Kasumi-1 (cell line): ENCODE data around the gene SHC2.
A peak's percentile ranks its signal among the peaks of the same experiment; 100 is the strongest.

Experiments used
- DNase-seq, 2 experiments: peaks; one replicate each; lab custom pipeline; 2025; lab: John Stamatoyannopoulos, UW

The SHC2 gene

GRCh38 chr19:447064-447426 lies 13.8 kb downstream of the SHC2 start:
- DNase-seq = no peak

DNA sequence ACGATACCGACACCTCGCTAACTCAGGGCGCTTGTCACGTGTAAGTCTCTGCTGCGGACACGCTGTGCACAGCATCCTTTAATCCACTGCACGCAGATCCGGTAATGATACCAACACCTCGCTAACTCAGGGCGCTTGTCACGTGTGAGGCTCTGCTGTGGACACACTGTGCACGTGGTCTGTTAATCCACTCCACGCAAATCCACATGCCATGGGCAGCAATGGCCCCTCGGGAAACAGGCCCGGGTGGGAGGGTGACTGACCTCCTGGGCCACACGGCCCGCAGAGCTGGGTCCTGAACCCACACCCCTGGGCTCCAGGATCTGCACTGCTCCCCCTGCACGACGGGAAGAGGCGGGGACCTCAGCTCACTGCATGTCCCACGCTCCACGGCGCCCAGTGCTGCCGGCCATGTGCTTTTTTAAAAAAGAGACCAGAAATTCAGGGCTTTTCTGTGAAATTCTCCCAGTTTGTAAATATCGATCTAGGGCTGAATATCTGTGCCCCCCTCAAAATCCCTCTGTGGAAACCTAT lies 16.1 kb downstream of the SHC2 start:
- no peak for DNase-seq

DNA sequence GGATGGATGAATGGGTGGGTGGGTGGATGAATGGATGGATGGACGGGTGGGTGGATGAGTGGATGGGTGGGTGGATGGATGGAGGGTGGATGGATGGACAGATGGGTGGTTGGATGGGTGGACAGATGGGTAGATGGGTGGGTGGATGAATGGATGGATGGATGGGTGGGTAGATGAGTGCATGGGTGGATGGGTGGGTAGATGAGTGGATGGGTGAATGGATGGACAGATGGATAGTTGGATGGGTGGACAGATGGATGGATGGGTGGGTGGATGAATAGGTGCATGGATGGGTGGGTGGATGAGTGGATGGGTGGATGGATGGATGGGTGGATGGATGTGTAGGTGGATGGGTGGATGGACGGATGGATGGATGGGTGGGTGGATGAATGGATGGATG lies 17.8 kb downstream of the SHC2 start:
- DNase-seq = no peak

GRCh38 chr19:442085-442484 lies 18.7 kb downstream of the SHC2 start:
- no peak for DNase-seq

GRCh38 chr19:441213-441836 lies 19.5 kb downstream of the SHC2 start:
- peak in 1 of 2 experiments; percentile 7 for DNase-seq

GRCh38 chr19:440391-441212 lies 20.2 kb downstream of the SHC2 start:
- no peak for DNase-seq

DNA sequence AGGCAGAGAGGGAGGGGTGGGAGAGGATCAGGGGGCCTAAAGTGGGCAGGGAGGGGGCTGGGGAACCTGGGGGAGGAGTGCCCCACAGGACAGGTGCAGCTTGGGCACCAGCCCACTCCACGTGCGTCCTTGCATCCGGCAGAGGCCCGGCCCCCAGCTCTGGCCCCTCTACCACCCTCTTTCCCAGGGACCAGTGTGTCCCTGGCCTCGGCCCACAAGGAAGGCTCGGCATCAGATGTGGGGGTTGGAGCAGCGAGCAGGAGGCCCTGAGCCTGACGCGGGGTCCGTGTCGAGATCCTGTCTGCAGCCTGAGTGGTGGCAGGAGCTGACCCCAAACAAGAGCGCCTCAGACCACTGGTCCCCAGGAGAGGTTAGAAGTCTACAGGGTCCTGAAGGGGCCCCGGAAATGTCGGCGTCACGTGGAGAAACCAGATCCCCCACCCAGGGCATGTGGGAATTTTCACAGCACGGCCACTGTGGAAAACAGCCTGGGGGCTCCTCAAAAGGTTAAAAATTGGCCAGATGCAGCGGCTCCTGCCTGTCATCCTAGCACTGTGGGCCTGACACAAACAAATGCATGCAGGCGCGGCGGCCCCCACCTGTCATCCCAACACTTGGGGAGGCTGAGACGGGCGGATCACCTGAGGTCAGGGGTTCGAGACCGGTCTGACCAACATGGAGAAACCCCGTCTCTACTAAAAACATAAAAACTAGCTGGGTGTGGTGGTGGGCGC lies 21.5 kb downstream of the SHC2 start:
- DNase-seq = no peak

- no peak for DNase-seq
These were observed 22.3 kb downstream of the SHC2 start for GRCh38 chr19:438416-438958.

GRCh38 chr19:437041-437440 lies 23.8 kb downstream of the SHC2 start:
- DNase-seq = no peak

DNA sequence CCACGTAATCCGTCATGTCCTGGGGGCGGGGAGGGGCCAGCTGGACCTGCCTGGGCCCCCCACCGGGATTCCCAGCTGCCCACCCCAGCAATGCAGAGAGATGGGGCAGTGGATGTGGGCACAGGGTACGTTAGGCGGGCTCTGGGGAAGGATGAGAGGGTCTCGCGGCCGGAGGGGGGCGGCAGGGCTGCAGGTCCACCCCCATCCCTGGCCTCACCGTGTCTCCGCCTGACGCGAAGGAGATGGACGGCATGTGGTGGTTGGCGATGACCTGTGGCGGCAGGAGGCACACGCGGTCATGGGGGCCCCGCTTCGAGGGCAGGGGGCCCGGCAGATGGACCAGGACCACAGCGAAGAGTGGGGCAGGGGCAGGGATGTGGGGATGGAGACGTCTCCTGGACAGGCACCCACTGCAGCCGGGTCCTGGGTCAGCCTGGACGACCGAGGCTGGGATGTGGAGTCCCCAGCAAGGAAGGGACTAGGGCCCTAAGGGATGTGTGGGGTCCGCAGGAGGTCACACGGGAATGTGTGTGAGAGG lies 24.4 kb downstream of the SHC2 start:
- no peak for DNase-seq

DNA sequence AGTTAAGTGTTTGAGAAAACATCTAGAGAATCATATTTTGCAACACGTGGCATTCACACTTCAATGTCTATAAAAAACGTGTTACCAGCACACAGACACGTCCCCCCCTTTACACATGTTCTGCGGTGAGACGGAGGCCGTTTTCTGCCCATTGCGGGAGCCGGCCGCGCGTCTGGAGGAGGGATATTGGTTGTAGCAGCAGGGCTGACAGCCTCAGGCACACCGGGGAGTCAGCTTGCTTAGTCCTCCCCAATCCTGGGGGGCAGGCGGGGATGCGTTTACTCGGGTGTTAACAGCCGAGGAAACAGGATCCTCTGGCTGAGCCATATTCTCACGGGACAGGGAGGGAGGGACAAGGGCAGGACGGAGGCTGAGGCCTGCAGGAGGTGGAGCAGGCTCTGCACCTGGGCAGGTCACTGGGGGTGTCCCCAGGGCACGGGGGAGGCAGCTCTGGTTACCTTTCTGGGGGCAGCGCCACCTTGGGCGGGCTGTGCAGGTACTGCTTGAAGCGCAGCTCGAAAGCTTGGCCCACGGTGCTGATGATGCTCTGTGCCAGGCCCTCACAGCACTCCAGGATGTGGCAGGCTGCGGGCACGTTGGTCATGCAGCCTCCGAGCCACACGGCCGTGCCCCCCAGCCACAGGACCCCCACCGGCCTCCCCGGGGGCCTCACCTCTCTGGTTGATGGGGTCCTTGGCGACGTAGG lies 25.0 kb downstream of the SHC2 start:
- no peak for DNase-seq

DNA sequence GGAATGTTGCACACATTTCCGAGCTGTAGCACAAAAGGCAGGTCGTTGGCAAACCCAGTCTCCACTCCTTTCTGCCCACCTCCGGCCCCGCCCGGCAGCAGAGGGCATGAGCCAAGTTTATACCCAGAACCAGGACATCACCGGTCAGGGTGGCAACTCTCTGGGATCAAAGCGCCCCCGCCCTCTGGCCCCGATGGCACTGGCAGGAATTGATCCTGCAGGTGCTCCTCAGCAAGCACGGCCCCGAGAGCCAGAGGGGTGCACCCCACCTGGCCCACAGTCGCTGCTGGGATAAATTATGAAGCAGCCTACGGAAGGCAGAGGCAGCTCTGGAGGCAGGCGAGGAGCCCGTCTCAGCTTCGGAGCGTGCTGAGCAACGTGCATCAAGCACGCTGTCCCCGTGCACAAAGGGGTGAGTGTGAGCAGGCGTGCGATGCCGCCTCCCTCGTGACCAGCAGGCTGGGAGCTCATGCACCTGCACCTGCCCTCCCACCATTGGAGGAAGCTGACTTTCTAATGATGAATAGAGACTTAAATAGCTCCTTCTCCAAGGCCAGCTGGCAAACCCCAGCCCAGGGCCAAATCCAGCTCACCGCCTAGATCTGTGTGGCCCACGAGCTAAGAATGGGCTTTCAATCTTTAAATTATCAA lies 25.7 kb downstream of the SHC2 start:
- no peak for DNase-seq

- DNase-seq = no peak
These were observed 26.5 kb downstream of the SHC2 start for GRCh38 chr19:434152-434960.

- DNase-seq = no peak
These were observed 30.1 kb downstream of the SHC2 start for GRCh38 chr19:430701-431100.

DNA sequence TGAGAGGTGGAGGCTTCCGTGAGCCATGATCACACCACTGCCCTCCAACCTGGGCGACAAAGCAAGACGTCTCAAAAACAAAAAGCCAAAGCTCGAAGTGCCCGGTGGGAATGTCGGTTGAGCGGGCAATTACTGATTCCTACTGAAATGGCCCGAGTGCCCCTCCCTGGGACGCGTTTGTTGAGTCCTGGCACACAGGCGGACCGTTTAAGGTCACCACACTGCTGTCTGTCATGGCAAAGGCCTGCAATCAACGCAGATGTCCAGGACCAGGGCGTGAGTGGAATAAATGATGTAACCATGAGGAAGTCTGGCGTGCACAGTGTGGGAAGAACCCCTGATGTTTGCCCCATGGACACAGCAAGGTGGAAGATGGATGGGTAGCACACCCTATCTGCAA lies 32.7 kb downstream of the SHC2 start:
- no peak for DNase-seq

GRCh38 chr19:427675-428074 lies 33.2 kb downstream of the SHC2 start:
- peak; percentile 31 to 49 for DNase-seq

- no peak for DNase-seq
These were observed 33.9 kb downstream of the SHC2 start for GRCh38 chr19:426725-427445.

DNA sequence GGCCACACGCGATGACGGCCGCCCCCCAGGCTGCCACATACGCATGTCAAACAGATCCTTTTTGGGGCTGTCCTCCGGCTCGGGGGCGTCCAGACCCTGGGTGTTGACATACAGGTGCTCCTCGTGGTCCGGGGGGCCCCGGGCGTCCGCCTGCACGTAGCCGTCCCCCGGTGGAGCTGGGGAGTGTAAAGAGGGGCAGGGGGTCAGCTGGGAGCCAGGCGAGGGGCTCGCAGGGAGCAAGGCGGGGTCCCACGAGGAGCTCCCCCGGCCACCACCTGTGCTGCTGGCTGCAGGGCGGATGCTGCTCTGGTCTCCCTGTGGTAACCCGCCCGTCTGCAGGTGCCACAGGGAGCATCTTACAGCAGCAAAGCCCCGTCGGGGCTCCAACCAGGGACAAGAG lies 35.8 kb downstream of the SHC2 start:
- DNase-seq = no peak

DNA sequence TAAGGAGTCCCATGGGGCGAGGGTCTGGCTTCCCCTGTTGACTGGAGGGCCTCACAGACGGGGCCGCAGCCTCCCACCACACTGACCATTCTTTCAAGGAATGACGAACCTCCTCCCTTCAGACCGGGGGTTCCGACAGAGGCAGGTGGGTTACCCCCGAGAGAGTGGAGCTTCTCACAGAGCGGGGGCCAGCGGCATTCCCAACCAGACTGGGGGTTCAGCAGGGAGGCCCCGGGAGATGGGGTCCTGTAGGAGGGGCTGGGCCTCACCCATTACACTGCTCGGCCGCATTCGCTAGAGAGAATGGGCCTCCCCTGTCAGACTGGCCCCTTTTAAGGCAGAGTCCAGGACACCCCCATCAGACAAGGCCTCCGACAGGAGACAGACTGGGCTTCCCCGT lies 36.3 kb downstream of the SHC2 start:
- no peak for DNase-seq
